ENCODE data around the gene RRAS. TPM values are rescaled to one million over a fixed set of nuclear protein-coding genes. Genes with fewer than 3 reads are reported as not detected.

The RRAS gene
- total RNA-seq, 1 donor from 2014 or later: 10.6 TPM

- no peaks in the 10 kb centered on the region for H3K27me3 Mint-ChIP-seq
- no peak overlapping the region for H3K27ac Mint-ChIP-seq
- no peak overlapping the region for H3K4me3 Mint-ChIP-seq
- TF ChIP-seq CTCF (conservative IDR thresholded peaks at IDR 0.05): no peak
- no peak for DNase-seq (ENCODE audit: extremely low spot score, unreplicated experiment)
- H3K4me1 Mint-ChIP-seq (ENCODE audit: unreplicated experiment): peaks cover 12% of the 10 kb centered on the region
- H3K9me3 Mint-ChIP-seq: no peaks in the 10 kb centered on the region
- H3K36me3 Mint-ChIP-seq: peaks cover 11% of the 10 kb centered on the region
Observed at GRCh38 chr19:49683814-49684250, 43.9 kb upstream of the RRAS start.

GRCh38 chr19:49682274-49682673 lies 42.3 kb upstream of the RRAS start:
- H3K27ac Mint-ChIP-seq: no peak overlapping the region
- peaks cover 8% of the 10 kb centered on the region for H3K36me3 Mint-ChIP-seq
- no peak for TF ChIP-seq CTCF (conservative IDR thresholded peaks at IDR 0.05)
- no peaks in the 10 kb centered on the region for H3K9me3 Mint-ChIP-seq
- H3K27me3 Mint-ChIP-seq: no peaks in the 10 kb centered on the region
- peaks cover 9% of the 10 kb centered on the region for H3K4me1 Mint-ChIP-seq (ENCODE audit: unreplicated experiment)
- no peak overlapping the region for H3K4me3 Mint-ChIP-seq
- DNase-seq (ENCODE audit: extremely low spot score, unreplicated experiment): no peak

DNA sequence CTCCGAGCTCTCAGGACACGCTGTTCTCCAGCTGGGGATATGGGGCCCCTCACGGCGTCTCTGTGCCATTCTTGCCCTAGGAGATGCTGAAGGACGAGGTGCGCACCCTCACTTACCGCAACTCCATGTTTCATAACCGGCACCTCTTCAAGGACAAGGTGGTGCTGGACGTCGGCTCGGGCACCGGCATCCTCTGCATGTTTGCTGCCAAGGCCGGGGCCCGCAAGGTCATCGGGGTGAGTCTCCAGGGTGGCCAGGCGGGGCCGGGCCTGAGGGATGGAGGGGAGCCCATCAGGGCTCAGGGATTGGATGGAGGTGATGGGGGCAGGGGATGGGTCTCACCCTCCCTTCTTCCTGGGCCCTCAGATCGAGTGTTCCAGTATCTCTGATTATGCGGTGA lies 41.9 kb upstream of the RRAS start:
- TF ChIP-seq CTCF (conservative IDR thresholded peaks at IDR 0.05): no peak
- H3K9me3 Mint-ChIP-seq: no peaks in the 10 kb centered on the region
- H3K27me3 Mint-ChIP-seq: no peaks in the 10 kb centered on the region
- peaks cover 8% of the 10 kb centered on the region for H3K36me3 Mint-ChIP-seq
- no peak overlapping the region for H3K4me3 Mint-ChIP-seq
- H3K27ac Mint-ChIP-seq: no peak overlapping the region
- DNase-seq (ENCODE audit: extremely low spot score, unreplicated experiment): peak; percentile 63
- H3K4me1 Mint-ChIP-seq (ENCODE audit: unreplicated experiment): peaks cover 9% of the 10 kb centered on the region

DNA sequence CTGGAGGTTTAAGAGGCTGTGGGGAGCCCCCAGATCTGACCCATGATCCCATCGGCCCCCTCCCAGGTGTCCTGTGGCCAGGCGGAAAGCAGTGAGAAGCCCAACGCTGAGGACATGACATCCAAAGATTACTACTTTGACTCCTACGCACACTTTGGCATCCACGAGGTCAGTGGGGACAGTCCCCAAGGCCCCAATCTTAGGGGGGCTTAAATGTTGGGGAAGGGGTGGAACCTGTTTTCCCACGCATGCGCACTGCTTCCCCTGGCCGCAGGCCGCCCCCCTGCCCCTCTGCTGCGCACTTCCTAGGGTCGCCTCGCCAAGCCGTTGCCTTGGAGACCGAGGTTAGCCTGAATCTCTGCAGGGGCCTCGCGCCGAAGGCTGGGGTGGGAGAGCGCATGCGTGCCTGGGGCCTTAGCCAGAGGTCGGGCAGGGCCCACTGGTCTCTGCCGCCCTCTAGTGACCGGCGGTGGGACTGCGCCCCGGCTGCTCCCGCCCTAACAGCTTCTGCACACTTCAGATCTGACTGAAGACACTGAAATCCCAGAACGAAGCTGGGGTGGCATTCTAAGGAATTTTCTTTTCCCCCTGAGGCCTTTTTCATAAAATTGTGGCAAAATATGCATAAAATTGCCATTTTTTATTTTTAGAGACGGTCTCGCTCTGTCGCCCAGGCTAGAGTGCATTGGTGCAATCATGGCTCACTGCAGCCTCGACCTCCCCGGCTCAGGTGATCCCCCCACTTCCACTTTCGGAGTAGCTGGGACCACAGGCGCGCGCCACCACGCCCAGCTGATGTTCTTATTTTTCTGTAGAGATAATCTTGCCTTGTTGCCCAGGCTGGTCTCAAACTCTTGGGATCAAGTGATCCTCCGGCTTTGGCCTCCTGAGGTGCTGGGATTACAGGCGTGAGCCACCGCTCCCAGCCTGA lies 40.7 kb upstream of the RRAS start:
- H3K9me3 Mint-ChIP-seq: no peaks in the 10 kb centered on the region

DNA sequence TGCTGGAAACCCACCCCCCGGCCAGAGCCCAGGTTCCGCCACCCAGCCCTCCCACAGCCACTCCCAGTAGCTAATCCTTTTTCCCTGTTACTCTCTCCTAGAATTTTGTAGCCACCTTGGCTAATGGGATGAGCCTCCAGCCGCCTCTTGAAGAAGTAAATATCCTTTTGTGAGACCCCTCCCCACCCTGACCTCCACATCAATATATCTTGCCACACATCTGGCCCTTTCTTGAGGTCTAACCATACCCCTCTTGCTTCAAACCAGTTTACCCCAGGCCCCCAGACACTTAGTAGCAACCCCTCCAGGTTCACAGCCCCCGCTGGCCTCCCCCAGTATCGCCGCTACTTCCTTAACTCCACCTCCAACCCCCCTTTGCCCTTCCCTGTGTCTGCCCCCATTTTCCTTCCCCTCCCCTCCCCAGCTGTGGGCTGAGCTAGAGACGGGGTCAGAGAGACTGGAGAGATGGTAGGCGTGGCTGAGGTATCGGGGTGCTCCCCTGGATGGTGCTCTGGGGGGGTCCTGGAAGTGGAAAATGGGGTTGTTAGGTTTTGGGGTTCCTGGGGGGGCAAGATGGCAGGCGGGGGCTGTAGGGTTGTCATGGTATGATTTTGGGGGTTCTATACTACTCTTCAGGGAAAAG lies 39.9 kb upstream of the RRAS start:
- DNase-seq (ENCODE audit: extremely low spot score, unreplicated experiment): peak; percentile 62
- no peak for TF ChIP-seq CTCF (conservative IDR thresholded peaks at IDR 0.05)
- H3K27me3 Mint-ChIP-seq: no peaks in the 10 kb centered on the region
- H3K4me1 Mint-ChIP-seq (ENCODE audit: unreplicated experiment): peaks cover 9% of the 10 kb centered on the region
- H3K36me3 Mint-ChIP-seq: peaks cover 5% of the 10 kb centered on the region
- peak overlapping the region; percentile 76 for H3K4me3 Mint-ChIP-seq
- H3K27ac Mint-ChIP-seq: peak overlapping the region; percentile 64
- no peaks in the 10 kb centered on the region for H3K9me3 Mint-ChIP-seq

More for the DNA sequence above, 40.7 kb upstream of the RRAS start:
- no peaks in the 10 kb centered on the region for H3K27me3 Mint-ChIP-seq
- H3K4me1 Mint-ChIP-seq (ENCODE audit: unreplicated experiment): peaks cover 9% of the 10 kb centered on the region
- peak overlapping the region; percentile 34 for H3K4me3 Mint-ChIP-seq
- H3K36me3 Mint-ChIP-seq: peaks cover 8% of the 10 kb centered on the region
- peak overlapping the region; percentile 63 for H3K27ac Mint-ChIP-seq
- peak; percentile 100 for TF ChIP-seq CTCF (conservative IDR thresholded peaks at IDR 0.05)
- peak; percentile 98 for DNase-seq (ENCODE audit: extremely low spot score, unreplicated experiment)

Data from type B pancreatic cell (in vitro differentiated cells).